MCF 10A (cell line): ENCODE measurements around the gene FAM204A. TPM values are rescaled to one million over a fixed set of nuclear protein-coding genes. Genes with fewer than 3 reads are reported as not detected.
A peak's percentile ranks its signal among the peaks of the same experiment; 100 is the strongest.

Source experiments
- BruUV-seq: library from RNA; stranded (reverse); fragments of 400-500 nt; replicated peaks from 2 replicates; lab custom pipeline; 2021; lab: Mats Ljungman, UMichigan
- CTCF ChIA-PET: fragments of 300-600 bp; sonication (Branson Sonifier 250); formaldehyde crosslinking; extraction: SDS; loops from one replicate; lab custom pipeline; 2021; ENCODE audit warnings: antibody characterized with exemption, inconsistent platforms; lab: Yijun Ruan, JAX
- POLR2A ChIA-PET: fragments of 300-600, 350-650 bp; sonication (Branson Sonifier 250); formaldehyde crosslinking; extraction: SDS; loops from one replicate; lab custom pipeline; 2020; ENCODE audit warnings: antibody characterized with exemption, inconsistent platforms; lab: Yijun Ruan, JAX
- DNase-seq: peaks from one replicate; pipeline ENCODE4 v3.0.0-alpha.2; 2018; ENCODE audit not compliant: unreplicated experiment
- H3K27ac Mint-ChIP-seq: one replicate; pipeline ENCODE4 v1.8.0; 2022; ENCODE audit warnings: mild to moderate bottlenecking, low read depth, mixed read lengths; ENCODE audit not compliant: unreplicated experiment
- H3K27me3 Mint-ChIP-seq: one replicate; pipeline ENCODE4 v1.8.0; 2022; ENCODE audit warnings: mixed read lengths; ENCODE audit not compliant: insufficient read depth, unreplicated experiment
- H3K36me3 Mint-ChIP-seq: one replicate; pipeline ENCODE4 v1.8.0; 2022; ENCODE audit warnings: mild to moderate bottlenecking, moderate library complexity, mixed read lengths; ENCODE audit not compliant: insufficient read depth, unreplicated experiment
- H3K4me1 Mint-ChIP-seq: one replicate; pipeline ENCODE4 v1.8.0; 2022; ENCODE audit warnings: mixed read lengths; ENCODE audit not compliant: insufficient read depth, unreplicated experiment
- H3K4me3 Mint-ChIP-seq: one replicate; pipeline ENCODE4 v1.8.0; 2022; ENCODE audit warnings: mild to moderate bottlenecking, moderate library complexity, mixed read lengths; ENCODE audit not compliant: unreplicated experiment
- H3K9me3 Mint-ChIP-seq: one replicate; pipeline ENCODE4 v1.8.0; 2022; ENCODE audit warnings: mixed read lengths; ENCODE audit not compliant: unreplicated experiment
- intact Hi-C: fragments of 100-400 bp; cut with micrococcal nuclease; formaldehyde crosslinking; loops from 2 replicates; pipeline ENCODE4 v1.14.1; 2022
- total RNA-seq: library from RNA; stranded (reverse); gene quantifications from 2 replicates; pipeline ENCODE4 v1.2.3, GENCODE V29; 2022
- TF ChIP-seq, protein P1 (sequence below): fragments of 200-600 bp; IDR thresholded peaks from one replicate; pipeline ENCODE4 v1.8.0; 2022; ENCODE audit warnings: antibody characterized with exemption, mild to moderate bottlenecking; ENCODE audit not compliant: unreplicated experiment

Gene FAM204A
- total RNA-seq, 1 experiment from 2014 or later, result 103 TPM

DNA sequence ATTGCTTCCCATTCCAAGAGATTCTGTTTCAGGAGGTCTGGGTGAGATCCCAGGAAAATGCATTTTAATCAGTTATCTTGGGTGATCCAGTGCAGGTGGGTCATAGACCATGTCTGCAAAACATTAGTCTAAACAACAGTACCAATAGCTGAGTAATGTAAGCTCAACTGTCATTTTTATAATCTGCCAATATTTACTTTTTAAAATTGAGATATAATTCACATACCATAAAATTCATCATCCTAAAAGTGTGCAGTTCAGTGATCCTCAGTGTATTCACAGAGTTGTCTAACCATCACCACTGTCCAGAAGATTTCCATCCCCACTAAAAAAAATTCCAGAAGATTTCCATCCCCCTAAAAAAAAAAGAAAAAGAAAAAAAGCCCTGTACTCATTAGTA, 51.0 kb downstream of the FAM204A start:
- intact Hi-C loops, result no loop called here
- BruUV-seq, result no TSS peak
- TF ChIP-seq, protein P1, sequence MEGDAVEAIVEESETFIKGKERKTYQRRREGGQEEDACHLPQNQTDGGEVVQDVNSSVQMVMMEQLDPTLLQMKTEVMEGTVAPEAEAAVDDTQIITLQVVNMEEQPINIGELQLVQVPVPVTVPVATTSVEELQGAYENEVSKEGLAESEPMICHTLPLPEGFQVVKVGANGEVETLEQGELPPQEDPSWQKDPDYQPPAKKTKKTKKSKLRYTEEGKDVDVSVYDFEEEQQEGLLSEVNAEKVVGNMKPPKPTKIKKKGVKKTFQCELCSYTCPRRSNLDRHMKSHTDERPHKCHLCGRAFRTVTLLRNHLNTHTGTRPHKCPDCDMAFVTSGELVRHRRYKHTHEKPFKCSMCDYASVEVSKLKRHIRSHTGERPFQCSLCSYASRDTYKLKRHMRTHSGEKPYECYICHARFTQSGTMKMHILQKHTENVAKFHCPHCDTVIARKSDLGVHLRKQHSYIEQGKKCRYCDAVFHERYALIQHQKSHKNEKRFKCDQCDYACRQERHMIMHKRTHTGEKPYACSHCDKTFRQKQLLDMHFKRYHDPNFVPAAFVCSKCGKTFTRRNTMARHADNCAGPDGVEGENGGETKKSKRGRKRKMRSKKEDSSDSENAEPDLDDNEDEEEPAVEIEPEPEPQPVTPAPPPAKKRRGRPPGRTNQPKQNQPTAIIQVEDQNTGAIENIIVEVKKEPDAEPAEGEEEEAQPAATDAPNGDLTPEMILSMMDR, result no peak
- H3K4me1 Mint-ChIP-seq, result no peaks in the 10 kb centered on the region
- H3K27ac Mint-ChIP-seq, result no peak overlapping the region
- H3K36me3 Mint-ChIP-seq, result no peaks in the 10 kb centered on the region
- ChIA-PET POLR2A (no interaction called here), CTCF (interaction anchor here (1.6 kb wide), 1 partner anchor 31 kb away, joined by 5 read pairs; no protein-coding TSS in a partner anchor)
- peaks cover 15% of the 10 kb centered on the region for H3K9me3 Mint-ChIP-seq
- no peaks in the 10 kb centered on the region for H3K27me3 Mint-ChIP-seq
- no peak overlapping the region for H3K4me3 Mint-ChIP-seq
- no peak for DNase-seq

DNA sequence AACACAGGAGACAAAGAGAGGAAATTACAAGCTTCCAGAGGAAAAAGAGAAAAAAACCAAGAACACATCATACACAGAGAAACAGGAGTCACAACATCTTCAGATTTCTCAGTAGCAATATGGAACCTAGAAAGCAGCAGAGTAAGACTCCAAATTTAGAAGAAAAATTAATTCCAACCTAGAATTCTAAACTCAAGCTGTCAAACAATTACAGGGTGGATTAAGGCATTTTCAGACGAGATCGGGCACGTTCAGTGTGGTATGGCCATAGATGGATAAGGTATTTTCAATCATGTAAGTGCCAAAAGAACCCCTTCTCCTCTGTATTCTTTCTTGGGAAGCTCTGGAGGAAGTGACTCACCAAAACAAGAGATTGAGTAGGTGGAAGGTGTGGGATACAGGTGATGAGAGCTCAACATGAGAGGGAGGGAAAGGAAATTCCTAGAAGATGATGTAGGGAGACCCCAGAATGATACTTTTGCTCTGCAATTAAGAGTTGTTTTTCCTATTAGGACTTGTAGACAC, 51.6 kb downstream of the FAM204A start:
- POLR2A ChIA-PET, result interaction anchor here (1.3 kb wide), 2 partner anchors 9 to 10 kb away, joined by 3 to 5 read pairs; no protein-coding TSS in a partner anchor
- no TSS peak for BruUV-seq
- DNase-seq, result peak; percentile 63

DNA sequence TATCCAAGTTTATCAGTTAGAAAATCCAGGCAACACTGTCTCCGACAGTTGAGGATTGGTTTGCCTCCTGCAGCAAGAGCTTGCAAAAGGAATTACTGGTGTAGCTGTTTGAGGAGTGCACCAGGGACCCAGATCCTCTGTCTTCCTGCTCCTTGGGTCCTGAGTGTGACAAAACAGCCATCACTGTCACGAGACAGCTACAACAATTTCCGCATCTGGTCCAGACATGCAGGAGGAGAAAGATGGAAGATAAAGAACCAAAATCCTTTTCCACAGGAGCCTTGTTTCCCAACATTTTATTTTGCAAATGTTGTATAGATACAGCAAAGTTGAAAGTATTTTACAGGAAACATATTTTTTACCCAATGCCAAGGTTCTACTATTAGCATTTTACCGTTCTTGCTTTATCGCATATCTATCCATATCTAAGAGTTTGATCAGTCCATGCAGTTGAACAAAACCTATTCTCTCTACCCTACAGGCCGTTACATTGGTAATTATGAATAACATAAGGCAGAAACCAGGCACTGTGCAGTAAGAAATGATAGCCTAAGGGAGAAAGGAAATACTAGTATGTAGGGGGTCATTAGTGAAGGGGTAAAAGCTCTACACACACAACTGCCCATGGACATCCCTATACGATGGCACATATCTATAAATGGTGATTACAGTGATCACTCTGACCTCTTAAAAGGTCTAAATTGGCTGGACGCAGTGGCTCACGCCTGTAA, 54.9 kb downstream of the FAM204A start:
- intact Hi-C loops, result no loop called here
- no peak overlapping the region for H3K4me3 Mint-ChIP-seq
- no TSS peak for BruUV-seq
- H3K36me3 Mint-ChIP-seq, result no peaks in the 10 kb centered on the region
- DNase-seq, result no peak
- H3K9me3 Mint-ChIP-seq, result peaks cover 15% of the 10 kb centered on the region
- TF ChIP-seq, protein P1, result no peak
- H3K27ac Mint-ChIP-seq, result no peak overlapping the region
- no peaks in the 10 kb centered on the region for H3K27me3 Mint-ChIP-seq
- H3K4me1 Mint-ChIP-seq, result no peaks in the 10 kb centered on the region
- CTCF ChIA-PET, result interaction anchor here (0.7 kb wide), 1 partner anchor 18 kb away, joined by 3 read pairs; no protein-coding TSS in a partner anchor
- POLR2A ChIA-PET, result interaction anchor here (0.7 kb wide), 1 partner anchor 305 kb away, joined by 3 read pairs; no protein-coding TSS in a partner anchor

More for the DNA sequence above, 51.6 kb downstream of the FAM204A start:
- intact Hi-C loops, result no loop called here
- peaks cover 15% of the 10 kb centered on the region for H3K9me3 Mint-ChIP-seq
- no peaks in the 10 kb centered on the region for H3K4me1 Mint-ChIP-seq
- no peak overlapping the region for H3K4me3 Mint-ChIP-seq
- no peaks in the 10 kb centered on the region for H3K36me3 Mint-ChIP-seq
- no peaks in the 10 kb centered on the region for H3K27me3 Mint-ChIP-seq
- CTCF ChIA-PET, result interaction anchor here (0.7 to 1.6 kb wide), 2 partner anchors 31 to 818 kb away, joined by 4 to 5 read pairs; no protein-coding TSS in a partner anchor
- H3K27ac Mint-ChIP-seq, result no peak overlapping the region
- TF ChIP-seq, protein P1, result no peak
